ENCODE data around the gene ZRANB3. TPM values are rescaled to one million over a fixed set of nuclear protein-coding genes. Genes with fewer than 3 reads are reported as not detected.
"Not testable (repeated sequence)": the region's sequence is repeated elsewhere in the genome, so short reads cannot be mapped to it uniquely, and the experiment has no call there.

Gene ZRANB3
- total RNA-seq, 1 experiment from 2014 or later = 16.3 TPM

DNA sequence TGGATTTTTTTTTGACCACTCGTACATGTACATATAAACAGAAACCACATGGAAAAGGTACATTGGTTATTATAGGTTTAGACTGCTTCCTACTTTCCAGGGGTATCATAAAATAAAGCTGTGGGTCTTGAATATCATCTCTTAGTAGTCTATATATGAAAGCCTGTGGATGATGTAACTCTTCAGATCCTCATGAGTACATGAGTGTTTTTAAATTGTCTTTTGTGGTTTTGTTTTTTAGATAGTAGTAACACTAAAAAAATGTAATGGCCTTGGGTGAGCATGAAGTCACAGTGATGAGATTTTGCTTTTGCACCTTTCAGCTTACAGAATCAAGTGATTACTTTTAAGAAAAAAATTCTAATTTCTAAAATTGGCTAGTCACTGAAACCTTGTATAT lies 398.7 kb downstream of the ZRANB3 start:
- intact Hi-C loops (cut with micrococcal nuclease) = no loop called here
- H3K4me1 Mint-ChIP-seq (ENCODE audit: insufficient read depth, unreplicated experiment) = no peaks in the 10 kb centered on the region
- no peaks in the 10 kb centered on the region for H3K9me3 Mint-ChIP-seq (ENCODE audit: unreplicated experiment)
- H3K27ac Mint-ChIP-seq (ENCODE audit: low read depth, unreplicated experiment) = peak overlapping the region; percentile 7
- no peak for DNase-seq (ENCODE audit: unreplicated experiment)
- H3K4me3 Mint-ChIP-seq (ENCODE audit: unreplicated experiment) = no peak overlapping the region
- ChIA-PET CTCF (interaction anchor here (0.8 to 1.0 kb wide), 2 partner anchors 8 to 19 kb away, joined by 3 read pairs; no protein-coding TSS in a partner anchor), POLR2A (interaction anchor here (0.6 to 0.7 kb wide), 5 partner anchors 19 to 643 kb away, joined by 3 read pairs; partner anchors contain the start of gene RAB3GAP1)
- no TSS peak for BruUV-seq (replicated peaks)
- peaks cover 93% of the 10 kb centered on the region for H3K36me3 Mint-ChIP-seq (ENCODE audit: insufficient read depth, unreplicated experiment)
- TF ChIP-seq, protein P1, sequence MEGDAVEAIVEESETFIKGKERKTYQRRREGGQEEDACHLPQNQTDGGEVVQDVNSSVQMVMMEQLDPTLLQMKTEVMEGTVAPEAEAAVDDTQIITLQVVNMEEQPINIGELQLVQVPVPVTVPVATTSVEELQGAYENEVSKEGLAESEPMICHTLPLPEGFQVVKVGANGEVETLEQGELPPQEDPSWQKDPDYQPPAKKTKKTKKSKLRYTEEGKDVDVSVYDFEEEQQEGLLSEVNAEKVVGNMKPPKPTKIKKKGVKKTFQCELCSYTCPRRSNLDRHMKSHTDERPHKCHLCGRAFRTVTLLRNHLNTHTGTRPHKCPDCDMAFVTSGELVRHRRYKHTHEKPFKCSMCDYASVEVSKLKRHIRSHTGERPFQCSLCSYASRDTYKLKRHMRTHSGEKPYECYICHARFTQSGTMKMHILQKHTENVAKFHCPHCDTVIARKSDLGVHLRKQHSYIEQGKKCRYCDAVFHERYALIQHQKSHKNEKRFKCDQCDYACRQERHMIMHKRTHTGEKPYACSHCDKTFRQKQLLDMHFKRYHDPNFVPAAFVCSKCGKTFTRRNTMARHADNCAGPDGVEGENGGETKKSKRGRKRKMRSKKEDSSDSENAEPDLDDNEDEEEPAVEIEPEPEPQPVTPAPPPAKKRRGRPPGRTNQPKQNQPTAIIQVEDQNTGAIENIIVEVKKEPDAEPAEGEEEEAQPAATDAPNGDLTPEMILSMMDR (IDR thresholded peaks at IDR 0.05; ENCODE audit: unreplicated experiment) = no peak
- H3K27me3 Mint-ChIP-seq (ENCODE audit: insufficient read depth, unreplicated experiment) = no peaks in the 10 kb centered on the region

DNA sequence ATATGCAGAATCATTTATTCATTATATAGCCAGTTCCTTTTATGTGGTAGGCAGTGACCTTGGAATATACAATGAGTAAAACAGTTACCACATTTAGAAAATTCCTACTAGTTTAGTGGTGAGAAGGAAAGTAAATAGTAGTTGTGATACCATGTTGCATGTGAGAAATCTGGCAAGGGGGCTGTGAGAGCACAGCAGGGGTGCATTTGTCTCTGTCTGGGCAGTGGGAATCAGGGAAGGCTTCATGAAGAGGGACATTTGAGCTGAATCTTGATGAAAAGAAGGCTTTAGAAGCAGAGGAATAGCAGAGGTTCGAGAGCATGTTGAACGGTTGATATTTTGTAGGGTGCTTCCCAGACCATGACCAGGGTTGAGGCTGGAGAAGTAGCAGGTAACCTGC lies 400.3 kb downstream of the ZRANB3 start:
- TF ChIP-seq, protein P1 (IDR thresholded peaks at IDR 0.05; ENCODE audit: unreplicated experiment) = no peak
- intact Hi-C loops (cut with micrococcal nuclease) = no loop called here
- H3K4me3 Mint-ChIP-seq (ENCODE audit: unreplicated experiment) = no peak overlapping the region
- no TSS peak for BruUV-seq (replicated peaks)
- CTCF ChIA-PET = no interaction called here
- peaks cover 90% of the 10 kb centered on the region for H3K36me3 Mint-ChIP-seq (ENCODE audit: insufficient read depth, unreplicated experiment)
- H3K4me1 Mint-ChIP-seq (ENCODE audit: insufficient read depth, unreplicated experiment) = no peaks in the 10 kb centered on the region
- no peaks in the 10 kb centered on the region for H3K9me3 Mint-ChIP-seq (ENCODE audit: unreplicated experiment)
- H3K27ac Mint-ChIP-seq (ENCODE audit: low read depth, unreplicated experiment) = no peak overlapping the region
- DNase-seq (ENCODE audit: unreplicated experiment) = no peak
- no peaks in the 10 kb centered on the region for H3K27me3 Mint-ChIP-seq (ENCODE audit: insufficient read depth, unreplicated experiment)
- POLR2A ChIA-PET = interaction anchor here (0.7 kb wide), 1 partner anchor 109 kb away, joined by 4 read pairs; no protein-coding TSS in a partner anchor

DNA sequence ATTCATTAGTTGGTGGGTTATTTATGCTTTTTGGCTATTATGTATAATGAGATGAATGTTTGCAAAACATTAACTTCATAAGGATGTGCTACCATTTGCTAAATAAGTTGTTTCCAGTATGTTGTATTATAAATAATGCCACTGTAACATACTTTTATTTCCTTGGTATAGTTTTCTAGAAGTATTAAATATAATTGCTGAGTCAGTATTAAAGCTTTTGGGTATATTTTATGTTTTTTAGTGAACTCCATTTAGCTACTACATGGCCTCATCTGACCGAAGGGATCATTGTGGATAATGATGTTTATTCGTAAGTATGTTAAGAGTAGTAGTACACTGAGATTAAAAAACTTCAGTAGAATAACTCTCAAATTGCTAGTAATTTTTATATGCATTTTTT lies 405.1 kb downstream of the ZRANB3 start:
- Mint-ChIP-seq H3K9me3 (ENCODE audit: unreplicated experiment) (no peaks in the 10 kb centered on the region), H3K36me3 (ENCODE audit: insufficient read depth, unreplicated experiment) (peaks cover 69% of the 10 kb centered on the region), H3K27me3 (ENCODE audit: insufficient read depth, unreplicated experiment) (no peaks in the 10 kb centered on the region), H3K4me3 (ENCODE audit: unreplicated experiment) (no peak overlapping the region), H3K4me1 (ENCODE audit: insufficient read depth, unreplicated experiment) (peaks cover 9% of the 10 kb centered on the region), H3K27ac (ENCODE audit: low read depth, unreplicated experiment) (peak overlapping the region; percentile 83)
- intact Hi-C loops (cut with micrococcal nuclease) = loop anchor here (10.0 kb wide), 1 partner anchor 71 kb away; the partner anchor contains the start of gene RAB3GAP1
- POLR2A ChIA-PET = interaction anchor here (0.9 to 3.0 kb wide), 6 partner anchors 11 to 74 kb away, joined by 3 to 13 read pairs (median 4); partner anchors contain the start of gene RAB3GAP1
- CTCF ChIA-PET = interaction anchor here (0.9 kb wide), 1 partner anchor 16 kb away, joined by 3 read pairs; no protein-coding TSS in a partner anchor
- BruUV-seq (replicated peaks) = TSS peak; percentile 73
- no peak for DNase-seq (ENCODE audit: unreplicated experiment)
- TF ChIP-seq, protein P1 (IDR thresholded peaks at IDR 0.05; ENCODE audit: unreplicated experiment) = no peak

DNA sequence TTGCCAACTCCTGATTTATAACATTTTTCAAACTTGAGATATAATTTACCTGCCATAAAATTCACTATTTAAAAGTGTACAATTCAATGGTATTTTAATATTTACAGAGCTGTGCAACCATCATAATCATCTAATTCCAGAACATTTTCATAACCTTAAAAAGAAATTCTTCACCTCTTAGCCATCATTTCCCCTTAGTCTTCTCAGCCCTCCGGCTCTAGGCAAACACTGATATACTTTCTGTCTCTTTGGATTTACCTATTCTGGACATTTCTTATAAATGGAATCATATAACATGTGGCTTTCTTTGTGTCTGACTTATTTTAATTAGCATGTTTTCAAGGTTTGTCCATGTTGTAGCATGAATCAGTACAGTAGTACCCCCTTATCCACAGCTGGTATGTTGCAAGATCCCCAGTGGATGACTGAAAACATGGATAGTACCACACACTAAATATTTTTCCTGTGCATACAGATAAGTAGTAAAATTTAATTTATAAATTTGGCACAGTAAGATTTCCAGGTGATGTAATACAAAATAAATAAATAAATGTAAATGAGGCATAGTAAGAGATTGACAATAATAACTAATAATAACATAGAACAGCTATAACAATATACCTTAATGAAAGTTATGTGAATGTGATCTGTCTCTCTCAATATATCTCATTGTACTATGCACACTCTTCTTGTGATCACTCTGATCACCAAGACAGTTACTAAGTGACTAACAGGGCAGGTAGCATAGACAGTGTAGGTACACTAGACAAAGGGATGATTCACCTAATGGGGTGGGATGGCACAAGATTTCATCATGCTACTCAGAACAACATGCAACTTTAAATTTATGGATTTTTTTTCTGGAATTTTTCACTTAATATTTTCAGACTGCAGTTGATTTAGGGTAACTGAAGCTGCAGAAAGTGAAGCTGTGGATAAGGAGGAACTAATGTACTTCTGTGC lies 405.8 kb downstream of the ZRANB3 start:
- peaks cover 69% of the 10 kb centered on the region for H3K36me3 Mint-ChIP-seq (ENCODE audit: insufficient read depth, unreplicated experiment)
- H3K4me1 Mint-ChIP-seq (ENCODE audit: insufficient read depth, unreplicated experiment) = peaks cover 9% of the 10 kb centered on the region
- POLR2A ChIA-PET = interaction anchor here (0.9 to 3.0 kb wide), 8 partner anchors 10 to 123 kb away, joined by 3 to 13 read pairs (median 4); partner anchors contain the start of gene RAB3GAP1
- H3K27ac Mint-ChIP-seq (ENCODE audit: low read depth, unreplicated experiment) = peak overlapping the region; percentile 83
- H3K27me3 Mint-ChIP-seq (ENCODE audit: insufficient read depth, unreplicated experiment) = no peaks in the 10 kb centered on the region
- H3K4me3 Mint-ChIP-seq (ENCODE audit: unreplicated experiment) = no peak overlapping the region
- TSS peak; percentile 98 for BruUV-seq (replicated peaks)
- H3K9me3 Mint-ChIP-seq (ENCODE audit: unreplicated experiment) = no peaks in the 10 kb centered on the region
- CTCF ChIA-PET = interaction anchor here (0.9 kb wide), 1 partner anchor 15 kb away, joined by 3 read pairs; no protein-coding TSS in a partner anchor
- TF ChIP-seq, protein P1 (IDR thresholded peaks at IDR 0.05; ENCODE audit: unreplicated experiment) = no peak
- intact Hi-C loops (cut with micrococcal nuclease) = loop anchor here (10.0 kb wide), 1 partner anchor 70 kb away; the partner anchor contains the start of gene RAB3GAP1
- peak; percentile 68 for DNase-seq (ENCODE audit: unreplicated experiment)

DNA sequence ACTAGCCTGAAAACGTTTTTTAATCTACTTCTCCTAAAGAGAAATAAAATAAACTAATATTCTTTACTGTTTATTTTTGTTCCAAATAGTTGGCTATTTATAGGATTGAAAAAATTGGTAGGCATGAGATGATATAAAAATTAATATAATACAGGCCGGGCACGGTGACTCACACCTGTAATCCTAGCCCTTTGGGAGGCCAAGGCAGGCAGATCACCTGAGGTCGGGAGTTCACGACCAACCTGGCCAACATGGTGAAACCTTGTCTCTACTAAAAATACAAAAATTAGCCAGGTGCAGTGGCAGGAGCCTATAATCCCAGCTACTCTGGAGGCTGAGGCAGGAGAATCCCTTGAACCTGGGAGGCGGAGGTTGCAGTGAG lies 409.4 kb downstream of the ZRANB3 start:
- H3K27ac Mint-ChIP-seq (ENCODE audit: low read depth, unreplicated experiment); POLR2A ChIA-PET; H3K27me3 Mint-ChIP-seq (ENCODE audit: insufficient read depth, unreplicated experiment); H3K9me3 Mint-ChIP-seq (ENCODE audit: unreplicated experiment); H3K4me3 Mint-ChIP-seq (ENCODE audit: unreplicated experiment); H3K4me1 Mint-ChIP-seq (ENCODE audit: insufficient read depth, unreplicated experiment); CTCF ChIA-PET; BruUV-seq (replicated peaks); DNase-seq (ENCODE audit: unreplicated experiment): not testable (repeated sequence)
- intact Hi-C loops (cut with micrococcal nuclease) = loop anchor here (10.0 kb wide), 1 partner anchor 67 kb away; the partner anchor contains the start of gene RAB3GAP1
- H3K36me3 Mint-ChIP-seq (ENCODE audit: insufficient read depth, unreplicated experiment) = peaks cover 42% of the 10 kb centered on the region

Measured in MCF 10A (cell line).